Measurements from ENCODE around the gene GPATCH2L.

DNA sequence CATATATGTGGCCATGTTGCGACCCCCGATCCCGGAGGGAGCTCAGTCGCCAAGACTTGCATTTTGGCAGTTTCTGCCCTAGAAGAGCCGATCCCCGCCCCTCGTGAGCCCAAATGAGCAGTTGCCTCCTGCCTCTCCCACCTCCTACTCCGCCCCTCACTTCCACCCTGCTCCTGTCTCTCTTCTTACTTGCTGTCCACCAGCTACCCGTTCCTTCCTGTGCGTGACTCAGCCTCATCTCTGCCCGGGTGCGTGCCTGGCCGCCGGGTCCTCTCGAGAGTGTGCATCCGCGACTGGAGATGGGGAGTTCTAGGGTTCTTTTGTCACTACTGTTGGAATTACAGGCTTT lies 585 bp downstream of the GPATCH2L start:
- TF ChIP-seq, protein P1, sequence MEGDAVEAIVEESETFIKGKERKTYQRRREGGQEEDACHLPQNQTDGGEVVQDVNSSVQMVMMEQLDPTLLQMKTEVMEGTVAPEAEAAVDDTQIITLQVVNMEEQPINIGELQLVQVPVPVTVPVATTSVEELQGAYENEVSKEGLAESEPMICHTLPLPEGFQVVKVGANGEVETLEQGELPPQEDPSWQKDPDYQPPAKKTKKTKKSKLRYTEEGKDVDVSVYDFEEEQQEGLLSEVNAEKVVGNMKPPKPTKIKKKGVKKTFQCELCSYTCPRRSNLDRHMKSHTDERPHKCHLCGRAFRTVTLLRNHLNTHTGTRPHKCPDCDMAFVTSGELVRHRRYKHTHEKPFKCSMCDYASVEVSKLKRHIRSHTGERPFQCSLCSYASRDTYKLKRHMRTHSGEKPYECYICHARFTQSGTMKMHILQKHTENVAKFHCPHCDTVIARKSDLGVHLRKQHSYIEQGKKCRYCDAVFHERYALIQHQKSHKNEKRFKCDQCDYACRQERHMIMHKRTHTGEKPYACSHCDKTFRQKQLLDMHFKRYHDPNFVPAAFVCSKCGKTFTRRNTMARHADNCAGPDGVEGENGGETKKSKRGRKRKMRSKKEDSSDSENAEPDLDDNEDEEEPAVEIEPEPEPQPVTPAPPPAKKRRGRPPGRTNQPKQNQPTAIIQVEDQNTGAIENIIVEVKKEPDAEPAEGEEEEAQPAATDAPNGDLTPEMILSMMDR (IDR thresholded peaks at IDR 0.05; ENCODE audit: low read length): no peak
- no peak for TF ChIP-seq EZH2 (IDR thresholded peaks at IDR 0.05; ENCODE audit: borderline replicate concordance, low read length)

Measured in OCI-LY1 (cell line).